Activated B cell treated with CpG ODN at 0.5 μM for 24 hours (primary cell): Measurements from ENCODE around the gene CTDP1. TPM values are rescaled to one million over a fixed set of nuclear protein-coding genes. Genes with fewer than 3 reads are reported as not detected.
"Not testable (repeated sequence)": the region's sequence is repeated elsewhere in the genome, so short reads cannot be mapped to it uniquely, and the experiment has no call there.

Experiments used
- ATAC-seq: fragments of 200-7000 bp; cut with Tn5 transposase; one replicate; pipeline ENCODE4 v1.10.0; 2021; ENCODE audit warnings: low read depth, mild to moderate bottlenecking, moderate library complexity
- CTCF ChIA-PET: fragments of 350-600 bp; sonication (Branson Sonifier 250); formaldehyde crosslinking; loops from one replicate; lab custom pipeline; 2021; ENCODE audit warnings: antibody characterized with exemption; lab: Charles Lee
- POLR2A ChIA-PET: fragments of 350-600 bp; sonication (Branson Sonifier 250); formaldehyde crosslinking; loops from one replicate; lab custom pipeline; 2021; ENCODE audit warnings: antibody characterized with exemption; lab: Charles Lee
- DNase-seq: peaks from one replicate; pipeline ENCODE4 v3.0.0; 2022
- H3K27ac Mint-ChIP-seq: one replicate; pipeline ENCODE4 v1.8.0; 2020; ENCODE audit warnings: mixed read lengths
- H3K27me3 Mint-ChIP-seq: one replicate; pipeline ENCODE4 v1.8.0; 2021; ENCODE audit warnings: mixed read lengths
- H3K36me3 Mint-ChIP-seq: one replicate; pipeline ENCODE4 v1.8.0; 2021; ENCODE audit warnings: low read depth, mixed read lengths
- H3K4me1 Mint-ChIP-seq: one replicate; pipeline ENCODE4 v1.8.0; 2021; ENCODE audit warnings: mixed read lengths
- H3K4me3 Mint-ChIP-seq: one replicate; pipeline ENCODE4 v1.8.0; 2020; ENCODE audit warnings: mild to moderate bottlenecking, mixed read lengths
- H3K9me3 Mint-ChIP-seq: one replicate; pipeline ENCODE4 v1.8.0; 2020; ENCODE audit warnings: mixed read lengths
- intact Hi-C: fragments of 100-400 bp; cut with micrococcal nuclease; formaldehyde crosslinking; loops from one replicate; pipeline ENCODE4 v1.15.1; 2024
- total RNA-seq: library from RNA; stranded (reverse); gene quantifications from 2 replicates; pipeline ENCODE4 v1.2.3, GENCODE V29; 2022
- TF ChIP-seq, protein P1 (sequence below): fragments of 200-600 bp; IDR thresholded peaks from one replicate; pipeline ENCODE4 v1.8.0; 2022; ENCODE audit warnings: antibody characterized with exemption, mild to moderate bottlenecking

The CTDP1 gene
- total RNA-seq, 1 donor from 2014 or later: 33.8 TPM

- ATAC-seq (no peak), DNase-seq (no peak)
- H3K36me3 Mint-ChIP-seq: peaks cover 76% of the 10 kb centered on the region
- H3K4me3 Mint-ChIP-seq: no peak overlapping the region
- TF ChIP-seq, protein P1, sequence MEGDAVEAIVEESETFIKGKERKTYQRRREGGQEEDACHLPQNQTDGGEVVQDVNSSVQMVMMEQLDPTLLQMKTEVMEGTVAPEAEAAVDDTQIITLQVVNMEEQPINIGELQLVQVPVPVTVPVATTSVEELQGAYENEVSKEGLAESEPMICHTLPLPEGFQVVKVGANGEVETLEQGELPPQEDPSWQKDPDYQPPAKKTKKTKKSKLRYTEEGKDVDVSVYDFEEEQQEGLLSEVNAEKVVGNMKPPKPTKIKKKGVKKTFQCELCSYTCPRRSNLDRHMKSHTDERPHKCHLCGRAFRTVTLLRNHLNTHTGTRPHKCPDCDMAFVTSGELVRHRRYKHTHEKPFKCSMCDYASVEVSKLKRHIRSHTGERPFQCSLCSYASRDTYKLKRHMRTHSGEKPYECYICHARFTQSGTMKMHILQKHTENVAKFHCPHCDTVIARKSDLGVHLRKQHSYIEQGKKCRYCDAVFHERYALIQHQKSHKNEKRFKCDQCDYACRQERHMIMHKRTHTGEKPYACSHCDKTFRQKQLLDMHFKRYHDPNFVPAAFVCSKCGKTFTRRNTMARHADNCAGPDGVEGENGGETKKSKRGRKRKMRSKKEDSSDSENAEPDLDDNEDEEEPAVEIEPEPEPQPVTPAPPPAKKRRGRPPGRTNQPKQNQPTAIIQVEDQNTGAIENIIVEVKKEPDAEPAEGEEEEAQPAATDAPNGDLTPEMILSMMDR: no peak
- no peaks in the 10 kb centered on the region for H3K4me1 Mint-ChIP-seq
- no peaks in the 10 kb centered on the region for H3K27me3 Mint-ChIP-seq
- ChIA-PET POLR2A (no interaction called here), CTCF (no interaction called here)
- no peaks in the 10 kb centered on the region for H3K9me3 Mint-ChIP-seq
- intact Hi-C loops: no loop called here
- no peak overlapping the region for H3K27ac Mint-ChIP-seq
These were observed 38.5 kb downstream of the CTDP1 start for GRCh38 chr18:79718126-79718525.

DNA sequence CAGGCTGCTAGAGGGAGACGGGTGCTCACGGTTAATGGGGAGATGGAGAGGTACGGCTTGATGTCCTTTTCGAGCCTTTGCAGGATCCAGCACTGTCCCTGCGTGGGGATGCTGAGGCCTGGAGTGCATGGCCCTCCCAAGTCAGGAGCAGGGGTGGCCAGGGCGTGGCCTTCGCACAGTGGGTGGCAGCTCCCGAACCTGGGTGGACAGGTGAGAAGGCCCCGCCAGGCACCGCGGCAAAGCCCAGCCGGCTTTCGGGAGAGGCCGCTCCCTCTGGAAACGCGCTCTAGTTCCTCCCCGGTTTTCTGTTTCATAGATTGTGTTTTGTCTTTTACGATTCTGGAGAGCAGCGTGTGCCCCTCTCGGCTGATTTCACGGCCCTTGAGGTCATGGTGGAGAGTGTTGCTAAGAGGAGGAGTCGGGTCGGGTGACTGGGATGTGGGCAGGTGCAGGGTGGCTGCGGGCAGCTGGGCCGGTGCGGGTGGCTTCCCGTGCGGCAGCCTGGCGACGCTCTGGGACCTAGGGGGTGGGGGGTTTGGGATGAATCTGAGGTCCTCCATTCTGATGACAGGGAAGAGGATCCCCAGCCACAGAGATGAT is 39.4 kb downstream of the CTDP1 start:
- intact Hi-C loops: no loop called here
- no peak overlapping the region for H3K27ac Mint-ChIP-seq
- ATAC-seq (no peak), DNase-seq (no peak)
- ChIA-PET CTCF (no interaction called here), POLR2A (no interaction called here)
- no peak overlapping the region for H3K4me3 Mint-ChIP-seq
- peaks cover 78% of the 10 kb centered on the region for H3K36me3 Mint-ChIP-seq
- no peaks in the 10 kb centered on the region for H3K4me1 Mint-ChIP-seq
- TF ChIP-seq, protein P1: no peak
- no peaks in the 10 kb centered on the region for H3K27me3 Mint-ChIP-seq
- no peaks in the 10 kb centered on the region for H3K9me3 Mint-ChIP-seq

- peaks cover 81% of the 10 kb centered on the region for H3K36me3 Mint-ChIP-seq
- ATAC-seq, H3K4me3 Mint-ChIP-seq, DNase-seq, H3K9me3 Mint-ChIP-seq, POLR2A ChIA-PET, H3K27me3 Mint-ChIP-seq, H3K27ac Mint-ChIP-seq, CTCF ChIA-PET, intact Hi-C loops, H3K4me1 Mint-ChIP-seq: not testable (repeated sequence)
These were observed 40.1 kb downstream of the CTDP1 start for GRCh38 chr18:79719478-79720358.

- H3K4me3 Mint-ChIP-seq: no peak overlapping the region
- ChIA-PET CTCF (no interaction called here), POLR2A (no interaction called here)
- no peaks in the 10 kb centered on the region for H3K9me3 Mint-ChIP-seq
- ATAC-seq: no peak
- no peak for DNase-seq
- no peaks in the 10 kb centered on the region for H3K4me1 Mint-ChIP-seq
- peaks cover 81% of the 10 kb centered on the region for H3K36me3 Mint-ChIP-seq
- intact Hi-C loops: no loop called here
- no peak overlapping the region for H3K27ac Mint-ChIP-seq
- TF ChIP-seq, protein P1: no peak
- no peaks in the 10 kb centered on the region for H3K27me3 Mint-ChIP-seq
These were observed 40.7 kb downstream of the CTDP1 start for GRCh38 chr18:79720359-79720733.

DNA sequence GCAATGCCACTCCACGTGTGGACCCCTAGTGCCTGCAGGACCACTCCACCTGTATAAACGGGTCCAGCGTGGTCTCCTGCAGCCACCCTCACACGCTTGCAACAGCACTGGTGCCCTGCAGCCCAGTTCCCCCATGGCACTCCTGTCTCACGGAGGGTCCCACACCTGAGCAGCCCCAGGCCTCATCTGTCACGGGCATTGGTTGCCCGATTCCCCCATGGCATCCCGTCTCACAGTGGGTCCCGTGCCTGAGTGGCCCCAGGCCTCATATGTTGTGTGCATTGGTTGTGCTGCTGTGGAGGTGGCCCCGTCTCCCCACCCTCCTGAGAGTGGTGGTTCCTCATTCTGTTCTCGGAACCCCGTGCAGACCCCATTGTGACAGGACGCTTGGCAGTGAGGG is 43.4 kb downstream of the CTDP1 start:
- peaks cover 87% of the 10 kb centered on the region for H3K36me3 Mint-ChIP-seq
- no peak for DNase-seq
- H3K9me3 Mint-ChIP-seq: no peaks in the 10 kb centered on the region
- intact Hi-C loops: no loop called here
- no peak overlapping the region for H3K4me3 Mint-ChIP-seq
- no peak for ATAC-seq
- no peak overlapping the region for H3K27ac Mint-ChIP-seq
- POLR2A ChIA-PET: no interaction called here
- H3K4me1 Mint-ChIP-seq: no peaks in the 10 kb centered on the region
- CTCF ChIA-PET: no interaction called here
- TF ChIP-seq, protein P1: no peak
- no peaks in the 10 kb centered on the region for H3K27me3 Mint-ChIP-seq
